Osteoblast (primary cell): ENCODE measurements around the gene ATN1. TPM values are rescaled to one million over a fixed set of nuclear protein-coding genes. Genes with fewer than 3 reads are reported as not detected.

ENCODE experiments used
- DNase-seq: peaks from one replicate; pipeline ENCODE4 v3.0.0; 2011; ENCODE audit warnings: low spot score, mixed read lengths; ENCODE audit not compliant: insufficient read length; ENCODE audit errors: missing footprints
- H2AFZ ChIP-seq: 2 replicates; pipeline ENCODE4 v1.6.0; 2011; ENCODE audit warnings: mild to moderate bottlenecking, low read length
- H3K27ac ChIP-seq: 2 replicates; pipeline ENCODE4 v1.5.1; 2011; ENCODE audit warnings: mild to moderate bottlenecking, low read depth, low read length, moderate library complexity
- H3K27me3 ChIP-seq: 2 replicates; pipeline ENCODE4 v1.6.0; 2012; ENCODE audit warnings: mild to moderate bottlenecking, control low read depth, inconsistent platforms, low read length, moderate library complexity; ENCODE audit not compliant: insufficient read depth
- H3K36me3 ChIP-seq: 2 replicates; pipeline ENCODE4 v1.5.1; 2011; ENCODE audit warnings: mild to moderate bottlenecking, low read length, control low read depth, moderate library complexity; ENCODE audit not compliant: insufficient read depth
- H3K4me1 ChIP-seq: 2 replicates; pipeline ENCODE4 v1.5.1; 2011; ENCODE audit warnings: mild to moderate bottlenecking, low read length, control low read depth, moderate library complexity; ENCODE audit not compliant: insufficient read depth
- H3K4me2 ChIP-seq: 2 replicates; pipeline ENCODE4 v1.6.0; 2011; ENCODE audit warnings: mild to moderate bottlenecking, low read length; ENCODE audit not compliant: insufficient read depth
- H3K4me3 ChIP-seq: fragments of 200-600 bp; sonication (generic); 3 replicates; pipeline ENCODE4 v1.5.1; 2012; ENCODE audit warnings: mild to moderate bottlenecking, low read length, inconsistent platforms; ENCODE audit not compliant: insufficient read depth
- H3K79me2 ChIP-seq: 2 replicates; pipeline ENCODE4 v1.6.0; 2012; ENCODE audit warnings: mild to moderate bottlenecking, low read length, control low read depth, inconsistent platforms; ENCODE audit not compliant: insufficient read depth
- H3K9me3 ChIP-seq: 2 replicates; pipeline ENCODE4 v1.5.1; 2011; ENCODE audit warnings: low read depth, low read length, control low read depth
- H4K20me1 ChIP-seq: 2 replicates; pipeline ENCODE4 v1.6.0; 2012; ENCODE audit warnings: mild to moderate bottlenecking, low read length, control low read depth; ENCODE audit not compliant: insufficient read depth
- total RNA-seq: library from RNA; depleted of rRNA; stranded (reverse); fragments of >200 nt; gene quantifications from 2 replicates; pipeline ENCODE4 v1.2.3, GENCODE V29; 2012
- TF ChIP-seq, protein P1 (sequence below): IDR thresholded peaks from 2 replicates; pipeline ENCODE4 v1.5.1; 2011; ENCODE audit warnings: mild to moderate bottlenecking, low read depth, low read length, moderate library complexity; ENCODE audit errors: extremely low read depth

ATN1 gene
- total RNA-seq, 1 donor = 14.1 TPM

DNA sequence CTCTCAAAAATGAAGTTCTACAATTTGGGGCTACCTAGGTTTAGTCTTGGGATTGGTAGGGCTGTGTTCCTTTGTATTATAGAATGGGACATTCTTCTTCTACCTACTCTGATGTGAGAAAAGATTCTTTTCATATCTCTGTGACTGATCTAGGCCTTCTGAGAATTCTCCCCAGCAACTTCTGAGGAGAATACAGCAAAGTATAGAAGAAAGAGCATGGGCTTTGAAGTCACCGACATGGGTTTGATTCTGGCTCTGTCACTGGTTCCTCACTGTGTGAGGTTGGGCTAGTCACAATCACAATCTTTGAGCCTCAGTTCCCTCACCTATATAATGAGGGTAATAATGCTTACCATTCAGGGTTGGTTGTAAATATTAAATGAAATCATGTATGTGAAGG lies 5.0 kb downstream of the ATN1 start:
- H4K20me1 ChIP-seq = peaks cover 44% of the 10 kb centered on the region
- H3K27ac ChIP-seq = no peak overlapping the region
- no peak overlapping the region for H3K4me3 ChIP-seq
- H2AFZ ChIP-seq = no peak overlapping the region
- H3K4me2 ChIP-seq = no peak overlapping the region
- H3K27me3 ChIP-seq = no peaks in the 10 kb centered on the region
- H3K36me3 ChIP-seq = peaks cover 30% of the 10 kb centered on the region
- no peak for DNase-seq
- TF ChIP-seq, protein P1, sequence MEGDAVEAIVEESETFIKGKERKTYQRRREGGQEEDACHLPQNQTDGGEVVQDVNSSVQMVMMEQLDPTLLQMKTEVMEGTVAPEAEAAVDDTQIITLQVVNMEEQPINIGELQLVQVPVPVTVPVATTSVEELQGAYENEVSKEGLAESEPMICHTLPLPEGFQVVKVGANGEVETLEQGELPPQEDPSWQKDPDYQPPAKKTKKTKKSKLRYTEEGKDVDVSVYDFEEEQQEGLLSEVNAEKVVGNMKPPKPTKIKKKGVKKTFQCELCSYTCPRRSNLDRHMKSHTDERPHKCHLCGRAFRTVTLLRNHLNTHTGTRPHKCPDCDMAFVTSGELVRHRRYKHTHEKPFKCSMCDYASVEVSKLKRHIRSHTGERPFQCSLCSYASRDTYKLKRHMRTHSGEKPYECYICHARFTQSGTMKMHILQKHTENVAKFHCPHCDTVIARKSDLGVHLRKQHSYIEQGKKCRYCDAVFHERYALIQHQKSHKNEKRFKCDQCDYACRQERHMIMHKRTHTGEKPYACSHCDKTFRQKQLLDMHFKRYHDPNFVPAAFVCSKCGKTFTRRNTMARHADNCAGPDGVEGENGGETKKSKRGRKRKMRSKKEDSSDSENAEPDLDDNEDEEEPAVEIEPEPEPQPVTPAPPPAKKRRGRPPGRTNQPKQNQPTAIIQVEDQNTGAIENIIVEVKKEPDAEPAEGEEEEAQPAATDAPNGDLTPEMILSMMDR = no peak
- H3K9me3 ChIP-seq = no peaks in the 10 kb centered on the region
- H3K4me1 ChIP-seq = peaks cover 40% of the 10 kb centered on the region
- H3K79me2 ChIP-seq = peaks cover 59% of the 10 kb centered on the region

DNA sequence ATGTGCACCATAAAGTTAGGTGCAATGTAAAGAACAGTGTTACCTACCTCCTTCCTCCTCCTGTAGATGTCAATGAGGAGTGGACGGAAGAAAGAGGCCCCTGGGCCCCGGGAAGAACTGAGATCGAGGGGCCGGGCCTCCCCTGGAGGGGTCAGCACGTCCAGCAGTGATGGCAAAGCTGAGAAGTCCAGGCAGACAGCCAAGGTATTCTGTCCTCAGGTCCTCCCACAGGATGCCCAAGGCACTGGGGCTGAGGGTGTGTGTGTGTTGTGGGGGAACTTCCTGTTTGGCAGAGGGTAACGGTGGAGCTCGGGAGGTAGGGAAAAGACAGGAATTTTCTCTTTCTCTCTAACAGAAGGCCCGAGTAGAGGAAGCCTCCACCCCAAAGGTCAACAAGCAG lies 6.4 kb downstream of the ATN1 start:
- Histone ChIP-seq H3K4me2 (no peak overlapping the region), H3K79me2 (peaks cover 53% of the 10 kb centered on the region), H3K4me1 (peaks cover 45% of the 10 kb centered on the region), H3K36me3 (peaks cover 39% of the 10 kb centered on the region), H3K9me3 (no peaks in the 10 kb centered on the region), H3K4me3 (no peak overlapping the region), H2AFZ (no peak overlapping the region), H3K27ac (peak overlapping the region; percentile 60), H4K20me1 (peaks cover 41% of the 10 kb centered on the region), H3K27me3 (no peaks in the 10 kb centered on the region)
- peak; percentile 91 for DNase-seq
- TF ChIP-seq, protein P1 = no peak

DNA sequence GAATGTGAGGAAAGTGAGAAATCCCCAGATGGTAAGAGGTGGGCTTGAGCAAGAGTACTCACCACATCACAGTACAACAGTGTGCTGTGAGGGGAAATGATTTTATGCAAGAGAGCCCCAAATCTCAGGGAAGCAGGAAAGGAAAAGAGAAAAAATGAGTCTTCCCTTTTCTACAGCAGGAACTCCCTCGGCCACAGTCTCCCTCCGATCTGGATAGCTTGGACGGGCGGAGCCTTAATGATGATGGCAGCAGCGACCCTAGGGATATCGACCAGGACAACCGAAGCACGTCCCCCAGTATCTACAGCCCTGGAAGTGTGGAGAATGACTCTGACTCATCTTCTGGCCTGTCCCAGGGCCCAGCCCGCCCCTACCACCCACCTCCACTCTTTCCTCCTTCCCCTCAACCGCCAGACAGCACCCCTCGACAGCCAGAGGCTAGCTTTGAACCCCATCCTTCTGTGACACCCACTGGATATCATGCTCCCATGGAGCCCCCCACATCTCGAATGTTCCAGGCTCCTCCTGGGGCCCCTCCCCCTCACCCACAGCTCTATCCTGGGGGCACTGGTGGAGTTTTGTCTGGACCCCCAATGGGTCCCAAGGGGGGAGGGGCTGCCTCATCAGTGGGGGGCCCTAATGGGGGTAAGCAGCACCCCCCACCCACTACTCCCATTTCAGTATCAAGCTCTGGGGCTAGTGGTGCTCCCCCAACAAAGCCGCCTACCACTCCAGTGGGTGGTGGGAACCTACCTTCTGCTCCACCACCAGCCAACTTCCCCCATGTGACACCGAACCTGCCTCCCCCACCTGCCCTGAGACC lies 7.8 kb downstream of the ATN1 start:
- Histone ChIP-seq H3K4me2 (no peak overlapping the region), H3K36me3 (peaks cover 50% of the 10 kb centered on the region), H3K4me3 (no peak overlapping the region), H3K9me3 (no peaks in the 10 kb centered on the region), H2AFZ (no peak overlapping the region), H3K27ac (peak overlapping the region; percentile 12), H3K27me3 (no peaks in the 10 kb centered on the region), H4K20me1 (peaks cover 30% of the 10 kb centered on the region), H3K79me2 (peaks cover 42% of the 10 kb centered on the region), H3K4me1 (peaks cover 32% of the 10 kb centered on the region)
- TF ChIP-seq, protein P1 = no peak
- no peak for DNase-seq

DNA sequence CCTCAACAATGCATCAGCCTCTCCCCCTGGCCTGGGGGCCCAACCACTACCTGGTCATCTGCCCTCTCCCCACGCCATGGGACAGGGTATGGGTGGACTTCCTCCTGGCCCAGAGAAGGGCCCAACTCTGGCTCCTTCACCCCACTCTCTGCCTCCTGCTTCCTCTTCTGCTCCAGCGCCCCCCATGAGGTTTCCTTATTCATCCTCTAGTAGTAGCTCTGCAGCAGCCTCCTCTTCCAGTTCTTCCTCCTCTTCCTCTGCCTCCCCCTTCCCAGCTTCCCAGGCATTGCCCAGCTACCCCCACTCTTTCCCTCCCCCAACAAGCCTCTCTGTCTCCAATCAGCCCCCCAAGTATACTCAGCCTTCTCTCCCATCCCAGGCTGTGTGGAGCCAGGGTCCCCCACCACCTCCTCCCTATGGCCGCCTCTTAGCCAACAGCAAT lies 8.5 kb downstream of the ATN1 start:
- H4K20me1 ChIP-seq = peaks cover 24% of the 10 kb centered on the region
- TF ChIP-seq, protein P1 = no peak

More for the DNA sequence above, 8.5 kb downstream of the ATN1 start:
- DNase-seq = no peak
- H3K4me3 ChIP-seq = no peak overlapping the region
- H2AFZ ChIP-seq = no peak overlapping the region
- H3K4me1 ChIP-seq = peaks cover 27% of the 10 kb centered on the region
- no peak overlapping the region for H3K27ac ChIP-seq
- H3K27me3 ChIP-seq = no peaks in the 10 kb centered on the region
- peaks cover 56% of the 10 kb centered on the region for H3K36me3 ChIP-seq
- H3K4me2 ChIP-seq = no peak overlapping the region
- H3K79me2 ChIP-seq = peaks cover 39% of the 10 kb centered on the region
- H3K9me3 ChIP-seq = no peaks in the 10 kb centered on the region
